NK-92 (cell line): ENCODE data around the gene GCLC.
"Not testable (repeated sequence)": the region's sequence is repeated elsewhere in the genome, so short reads cannot be mapped to it uniquely, and the experiment has no call there.

Experiments
- DNase-seq: peaks from one replicate; lab custom pipeline; 2025; ENCODE audit not compliant: unreplicated experiment; lab: John Stamatoyannopoulos, UW

Gene GCLC

GRCh38 chr6:53544470-53545308, at the start of gene GCLC:
TSS of gene GCLC (minus strand) at chr6:53545101. CDS start at chr6:53544645, 456 bp downstream.
- no peak for DNase-seq

DNA sequence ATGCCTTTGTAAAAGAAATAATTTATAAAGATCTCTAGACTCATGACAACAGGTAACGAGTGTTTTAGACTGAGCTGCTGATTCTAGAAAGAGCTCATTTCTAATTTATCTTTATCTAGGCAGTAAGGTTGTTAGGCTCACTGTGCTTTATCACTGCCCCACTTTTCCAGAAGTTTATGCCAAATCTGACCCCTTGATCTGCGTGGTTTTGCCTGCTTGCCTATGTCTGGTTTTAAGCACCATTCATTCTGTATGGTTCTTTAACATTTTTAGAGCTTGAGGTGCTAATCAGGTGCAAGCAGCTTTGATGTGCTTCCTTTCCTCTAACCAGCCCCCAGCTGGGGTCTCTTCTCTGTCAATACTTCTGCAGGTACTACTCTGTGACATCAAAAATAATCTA, 49.7 kb upstream of the GCLC start:
- no peak for DNase-seq

- no peak for DNase-seq
Measured at GRCh38 chr6:53593001-53593488, 48.1 kb upstream of the GCLC start.

GRCh38 chr6:53591873-53592272, 47.0 kb upstream of the GCLC start:
- no peak for DNase-seq

GRCh38 chr6:53588816-53589509, 44.1 kb upstream of the GCLC start:
- DNase-seq, result no peak

DNA sequence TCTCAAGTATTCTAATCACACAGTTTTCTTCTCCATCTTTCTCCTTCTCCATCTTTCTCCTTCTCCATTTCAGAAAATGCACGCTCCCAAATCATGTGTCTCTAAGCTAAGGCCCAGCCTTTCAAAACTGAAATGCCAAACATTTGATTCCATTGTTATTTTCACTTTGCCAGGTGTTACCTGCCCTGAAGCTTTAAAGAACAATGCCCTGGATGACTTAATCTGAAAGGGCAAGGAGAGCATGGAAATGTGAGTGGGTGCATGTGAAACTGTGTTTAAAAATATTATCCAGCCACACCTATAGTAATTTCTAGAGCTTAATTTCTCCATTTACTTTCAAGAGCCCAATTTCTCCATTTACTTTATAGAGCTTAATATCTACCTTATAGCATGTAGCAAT, 42.4 kb upstream of the GCLC start:
- no peak for DNase-seq

DNA sequence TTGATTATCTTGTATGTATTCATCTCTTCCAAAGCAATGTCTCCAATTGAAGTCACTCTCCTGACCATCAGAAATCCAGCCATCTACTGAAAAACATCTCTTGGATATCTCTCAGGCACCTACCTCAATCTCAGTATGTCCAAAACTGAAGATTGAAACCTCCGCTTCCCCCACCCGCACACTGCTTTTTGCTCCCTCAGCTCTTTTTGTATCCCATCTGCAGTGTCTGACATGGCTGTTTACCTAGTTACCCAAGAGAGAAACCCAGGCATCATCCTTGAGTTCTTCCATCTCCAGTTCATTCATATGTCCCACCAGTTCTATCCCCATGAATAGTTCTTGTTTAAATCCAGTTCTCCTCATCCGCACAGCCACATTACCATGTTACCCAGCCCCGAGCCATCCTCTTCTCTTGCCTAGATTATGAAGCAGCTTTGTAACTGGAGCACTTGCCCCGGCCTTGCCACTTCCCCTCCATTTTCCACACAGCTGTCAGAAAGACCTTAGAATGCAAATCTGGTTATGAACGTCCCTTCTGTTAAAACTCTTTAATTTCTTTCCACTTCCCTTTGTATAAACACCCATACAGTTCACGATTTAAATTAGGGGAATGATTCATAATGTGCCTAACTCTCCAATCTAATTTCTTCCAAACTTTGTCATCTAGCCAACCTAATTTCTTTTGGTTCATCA, 40.5 kb upstream of the GCLC start:
- DNase-seq, result no peak

GRCh38 chr6:53584726-53585125, 39.8 kb upstream of the GCLC start:
- no peak for DNase-seq

DNA sequence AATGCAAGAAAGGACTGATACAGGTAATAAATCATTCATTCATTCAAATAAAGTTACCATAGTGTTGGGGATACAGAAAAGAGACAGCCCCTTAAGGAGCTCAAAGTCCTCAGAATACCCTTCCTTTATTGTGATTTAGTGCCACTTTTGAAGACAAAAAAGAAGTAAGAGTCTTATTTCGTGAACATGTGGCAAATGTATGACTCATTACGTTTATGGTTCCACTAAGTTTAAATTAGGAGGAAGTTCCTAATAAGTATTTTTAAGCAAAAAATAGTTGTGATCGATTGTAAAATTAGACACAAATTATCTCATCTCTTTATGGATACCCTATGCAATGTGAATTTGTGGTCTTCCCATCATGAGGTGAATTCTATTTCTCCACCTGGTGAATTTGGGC, 38.5 kb upstream of the GCLC start:
- DNase-seq, result no peak

DNA sequence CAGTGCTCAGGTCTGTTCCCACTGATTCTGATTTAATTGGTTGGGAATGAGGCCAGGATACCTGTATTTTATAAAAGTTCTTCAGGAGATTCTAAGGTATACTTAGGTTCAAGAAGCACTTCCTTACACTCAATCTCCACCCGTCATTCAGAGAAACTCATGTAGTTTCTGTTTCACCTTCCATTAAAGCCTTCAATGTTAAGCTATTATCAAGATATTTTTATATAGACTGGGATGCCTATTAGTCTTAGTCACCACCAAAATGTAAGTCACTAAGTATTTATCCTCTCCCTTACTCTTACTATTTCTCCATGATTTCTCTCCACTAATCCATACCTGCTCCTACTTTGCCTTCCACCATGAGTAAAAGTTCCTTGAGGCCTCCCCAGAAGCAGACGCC, 38.1 kb upstream of the GCLC start:
- no peak for DNase-seq

GRCh38 chr6:53581856-53582255, 37.0 kb upstream of the GCLC start:
- no peak for DNase-seq

- no peak for DNase-seq
Measured at GRCh38 chr6:53581173-53581773, 36.4 kb upstream of the GCLC start.

GRCh38 chr6:53579338-53579737, 34.4 kb upstream of the GCLC start:
- DNase-seq, result no peak

- no peak for DNase-seq
Measured at GRCh38 chr6:53578371-53578770, 33.5 kb upstream of the GCLC start.

GRCh38 chr6:53573299-53573698, 28.4 kb upstream of the GCLC start:
- no peak for DNase-seq

- DNase-seq, result not testable (repeated sequence)
Measured at GRCh38 chr6:53572379-53572778, 27.5 kb upstream of the GCLC start.

DNA sequence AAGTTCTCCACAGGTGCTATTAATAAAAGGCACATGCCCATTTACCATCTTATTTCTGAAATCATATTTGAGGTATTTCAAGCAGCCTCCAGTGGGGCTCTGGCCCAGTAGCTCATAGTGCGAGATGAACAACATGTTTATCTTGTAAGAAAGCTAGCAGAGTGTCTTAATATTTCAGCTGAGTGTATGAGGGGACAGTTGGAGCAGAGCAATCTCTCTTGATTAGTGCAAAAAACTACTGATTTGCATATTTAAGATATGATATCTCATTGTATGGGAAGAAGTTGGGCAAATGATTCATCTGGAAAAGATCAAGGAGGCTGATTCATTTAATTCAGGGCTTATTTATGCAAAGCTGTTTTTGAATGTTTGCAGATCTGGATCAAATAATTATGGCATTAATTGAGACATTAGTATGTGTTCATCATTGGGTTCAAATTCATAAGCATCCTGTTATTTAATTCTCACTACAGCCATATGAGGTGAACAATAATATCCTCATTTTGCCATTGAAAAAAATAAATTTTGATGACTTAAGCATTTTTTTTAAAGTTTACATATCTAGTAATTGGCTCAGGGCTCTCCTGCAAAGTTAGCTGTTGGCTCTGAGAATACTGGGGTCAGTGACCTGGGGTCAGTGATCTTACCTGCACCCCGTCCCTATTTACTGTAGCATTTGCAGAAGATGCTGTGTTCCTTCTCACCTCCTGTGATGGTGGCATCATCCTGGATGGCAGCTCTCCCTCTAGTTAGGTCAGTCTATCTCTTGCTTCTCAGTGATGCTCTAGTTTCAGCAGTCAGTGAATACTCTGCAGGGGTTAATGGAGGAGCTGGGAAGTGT, 24.1 kb upstream of the GCLC start:
- DNase-seq, result no peak

DNA sequence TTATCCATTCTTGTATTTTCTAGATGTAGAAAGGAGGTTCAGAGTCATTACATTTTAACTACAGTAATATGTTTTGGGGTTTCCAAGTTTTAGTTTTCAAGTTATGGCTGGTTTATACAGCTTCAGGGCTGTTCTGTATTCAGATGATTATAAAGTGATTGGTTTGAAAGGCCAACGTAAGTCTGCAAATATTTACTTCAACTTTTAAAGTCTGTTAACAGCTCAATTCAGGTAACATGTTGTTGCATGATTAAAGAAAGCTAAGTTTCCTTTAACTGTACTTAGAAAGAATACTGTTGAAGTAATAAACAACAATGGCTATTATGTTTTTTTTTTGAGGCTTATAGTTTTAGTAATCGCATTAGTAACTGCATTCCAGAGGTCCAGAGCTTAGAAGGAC, 22.8 kb upstream of the GCLC start:
- DNase-seq, result no peak

- no peak for DNase-seq
Measured at GRCh38 chr6:53566755-53567154, 21.9 kb upstream of the GCLC start.

DNA sequence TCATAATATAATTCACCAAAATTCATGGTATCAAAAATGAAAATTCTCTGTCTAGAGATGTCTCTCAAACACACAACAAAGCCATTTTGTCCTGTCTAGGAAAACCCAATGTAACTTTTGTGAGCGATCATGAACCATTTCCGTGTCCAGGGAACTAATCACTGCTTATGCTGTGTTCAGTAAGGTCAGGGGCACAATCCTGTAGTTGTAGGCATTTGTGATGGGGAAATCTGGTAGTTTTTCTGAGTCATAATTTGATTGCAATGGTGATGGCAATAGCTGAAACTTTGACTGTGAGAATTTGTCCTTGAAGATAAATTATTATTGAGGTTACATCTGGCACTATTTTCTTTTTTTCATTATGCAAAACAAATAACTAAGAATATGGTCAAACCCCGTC, 21.0 kb upstream of the GCLC start:
- no peak for DNase-seq
